Measurements from ENCODE around the gene SCGB3A1. TPM values are rescaled to one million over a fixed set of nuclear protein-coding genes. Genes with fewer than 3 reads are reported as not detected.

The SCGB3A1 gene
- total and polyA plus RNA-seq, 4 donors: 1.0 to 1.7 TPM; not detected in 2

DNA sequence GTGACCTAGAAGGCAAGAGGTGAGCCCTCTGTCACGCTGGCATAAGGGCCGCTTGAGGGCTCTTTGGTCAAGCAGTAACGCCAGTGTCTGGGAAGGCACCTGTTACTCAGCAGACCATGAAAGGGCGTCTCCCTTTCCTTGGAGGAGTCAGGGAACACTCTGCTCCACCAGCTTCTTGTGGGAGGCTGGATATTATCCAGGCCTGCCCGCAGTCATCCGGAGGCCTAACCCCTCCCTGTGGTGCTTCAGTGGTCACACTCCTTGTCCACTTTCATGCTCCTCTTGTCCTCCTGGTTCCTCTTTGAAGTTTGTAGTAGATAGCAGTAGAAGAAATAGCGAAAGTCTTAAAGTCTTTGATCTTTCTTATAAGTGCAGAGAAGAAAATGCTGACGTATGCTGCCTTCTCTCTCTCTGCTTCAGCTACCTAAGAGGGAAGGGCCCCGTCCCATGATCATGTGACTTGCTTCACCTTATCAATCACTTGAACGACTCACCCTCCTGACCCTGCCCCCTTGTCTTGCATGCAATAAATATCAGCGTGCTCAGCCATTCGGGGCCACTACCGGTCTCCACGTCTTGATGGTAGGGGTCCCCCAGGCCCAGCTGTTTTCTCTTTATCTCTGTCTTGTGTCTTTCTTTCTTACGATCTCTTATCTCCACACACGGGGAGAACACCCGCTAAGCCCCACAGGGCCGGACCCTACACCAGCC is 16.7 kb upstream of the SCGB3A1 start:
- Histone ChIP-seq H3K27me3 (ENCODE audit: control insufficient read depth, insufficient read depth, low read length) (no peaks in the 10 kb centered on the region), H3K27ac (ENCODE audit: low read depth, low read length) (no peak overlapping the region), H3K9me3 (ENCODE audit: control insufficient read depth, insufficient read depth, low read length) (no peaks in the 10 kb centered on the region), H3K36me3 (ENCODE audit: control insufficient read depth, insufficient read depth, low read length) (peaks cover 2% of the 10 kb centered on the region), H3K4me1 (ENCODE audit: control insufficient read depth, insufficient read depth, low read length) (no peaks in the 10 kb centered on the region), H3K4me3 (ENCODE audit: low read depth, low read length) (no peak overlapping the region)
- WGBS (ENCODE audit: insufficient coverage): 61% methylated on average over 13 of the region's 18 CpGs
- no peak for DNase-seq (ENCODE audit: low read depth in 4 of 6, low spot score in 6 of 6)

DNA sequence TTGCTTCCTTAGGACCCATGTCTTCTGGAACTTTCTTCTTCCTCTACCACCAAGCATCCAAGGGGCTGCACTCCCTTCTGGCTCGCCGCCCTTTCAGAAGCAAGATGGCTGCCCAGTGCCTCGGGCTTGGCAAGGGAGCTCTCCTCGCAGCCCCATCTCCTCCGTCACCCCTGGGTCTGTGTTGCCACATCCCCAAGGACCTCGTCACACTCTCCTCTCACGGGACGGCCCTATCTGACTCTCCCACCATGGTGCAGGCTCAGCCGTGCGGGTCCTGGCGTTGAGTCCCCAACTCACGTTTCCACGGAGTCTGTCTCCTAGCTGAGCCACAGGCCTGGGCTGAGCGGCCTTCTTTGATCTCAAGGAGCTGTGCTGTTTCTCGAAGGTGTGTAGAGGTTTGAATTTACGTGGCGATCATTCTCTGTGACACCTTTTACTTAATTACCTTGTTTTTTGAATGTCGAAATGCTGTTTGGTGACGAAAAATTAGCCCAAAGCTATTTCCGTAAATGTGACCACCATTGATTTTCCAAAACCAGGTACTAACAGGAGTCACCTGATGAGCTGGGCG is 15.0 kb upstream of the SCGB3A1 start:
- Histone ChIP-seq H3K4me1 (ENCODE audit: control insufficient read depth, insufficient read depth, low read length) (no peaks in the 10 kb centered on the region), H3K36me3 (ENCODE audit: control insufficient read depth, insufficient read depth, low read length) (peaks cover 2% of the 10 kb centered on the region), H3K9me3 (ENCODE audit: control insufficient read depth, insufficient read depth, low read length) (no peaks in the 10 kb centered on the region), H3K27ac (ENCODE audit: low read depth, low read length) (no peak overlapping the region), H3K4me3 (ENCODE audit: low read depth, low read length) (no peak overlapping the region), H3K27me3 (ENCODE audit: control insufficient read depth, insufficient read depth, low read length) (no peaks in the 10 kb centered on the region)
- 90% methylated on average over 20 of the region's 21 CpGs for WGBS (ENCODE audit: insufficient coverage)
- DNase-seq (ENCODE audit: low read depth in 4 of 6, low spot score in 6 of 6): no peak

- no peaks in the 10 kb centered on the region for H3K9me3 ChIP-seq (ENCODE audit: control insufficient read depth, insufficient read depth, low read length)
- H3K27ac ChIP-seq (ENCODE audit: low read depth, low read length): no peak overlapping the region
- WGBS (ENCODE audit: insufficient coverage): 68% methylated on average over 9 of the region's 11 CpGs
- peak in 2 of 6 donors; percentile 34 to 51 for DNase-seq (ENCODE audit: low read depth in 4 of 6, low spot score in 6 of 6)
- no peaks in the 10 kb centered on the region for H3K4me1 ChIP-seq (ENCODE audit: control insufficient read depth, insufficient read depth, low read length)
- no peaks in the 10 kb centered on the region for H3K36me3 ChIP-seq (ENCODE audit: control insufficient read depth, insufficient read depth, low read length)
- H3K4me3 ChIP-seq (ENCODE audit: low read depth, low read length): no peak overlapping the region
- H3K27me3 ChIP-seq (ENCODE audit: control insufficient read depth, insufficient read depth, low read length): no peaks in the 10 kb centered on the region
These were observed 14.4 kb upstream of the SCGB3A1 start for GRCh38 chr5:180605554-180606214.

DNA sequence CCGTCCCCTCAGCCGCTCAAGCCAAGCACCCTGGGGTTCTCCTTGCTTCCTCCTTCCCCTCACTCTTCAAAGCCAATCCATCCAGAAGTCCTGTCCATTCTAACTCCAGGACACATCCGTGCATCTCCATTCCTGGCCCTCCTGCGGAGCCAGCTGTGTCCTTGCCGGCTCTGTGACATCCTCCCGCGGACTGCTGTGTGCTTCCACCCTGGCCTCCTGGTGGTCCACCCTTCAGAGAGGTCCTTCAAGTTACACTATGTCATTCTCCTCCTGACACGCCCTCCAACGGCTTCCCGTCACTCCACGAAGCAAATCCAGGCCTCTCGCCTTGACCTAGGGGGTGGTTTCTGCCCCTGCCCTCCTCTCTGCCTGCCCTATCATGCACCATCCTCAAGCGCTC is 13.0 kb upstream of the SCGB3A1 start:
- Histone ChIP-seq H3K4me3 (ENCODE audit: low read depth, low read length) (no peak overlapping the region), H3K36me3 (ENCODE audit: control insufficient read depth, insufficient read depth, low read length) (no peaks in the 10 kb centered on the region), H3K27me3 (ENCODE audit: control insufficient read depth, insufficient read depth, low read length) (no peaks in the 10 kb centered on the region), H3K9me3 (ENCODE audit: control insufficient read depth, insufficient read depth, low read length) (no peaks in the 10 kb centered on the region), H3K27ac (ENCODE audit: low read depth, low read length) (no peak overlapping the region), H3K4me1 (ENCODE audit: control insufficient read depth, insufficient read depth, low read length) (no peaks in the 10 kb centered on the region)
- WGBS (ENCODE audit: insufficient coverage): 86% methylated on average over 11 of the region's 13 CpGs
- DNase-seq (ENCODE audit: low read depth in 4 of 6, low spot score in 6 of 6): no peak

- Histone ChIP-seq H3K4me1 (ENCODE audit: control insufficient read depth, insufficient read depth, low read length) (no peaks in the 10 kb centered on the region), H3K27me3 (ENCODE audit: control insufficient read depth, insufficient read depth, low read length) (no peaks in the 10 kb centered on the region), H3K36me3 (ENCODE audit: control insufficient read depth, insufficient read depth, low read length) (no peaks in the 10 kb centered on the region), H3K27ac (ENCODE audit: low read depth, low read length) (no peak overlapping the region), H3K4me3 (ENCODE audit: low read depth, low read length) (no peak overlapping the region), H3K9me3 (ENCODE audit: control insufficient read depth, insufficient read depth, low read length) (no peaks in the 10 kb centered on the region)
- DNase-seq (ENCODE audit: low read depth in 4 of 6, low spot score in 6 of 6): no peak
- WGBS (ENCODE audit: insufficient coverage): 94% methylated on average over 19 of the region's 19 CpGs
These were observed 11.8 kb upstream of the SCGB3A1 start for GRCh38 chr5:180603076-180603594.

DNA sequence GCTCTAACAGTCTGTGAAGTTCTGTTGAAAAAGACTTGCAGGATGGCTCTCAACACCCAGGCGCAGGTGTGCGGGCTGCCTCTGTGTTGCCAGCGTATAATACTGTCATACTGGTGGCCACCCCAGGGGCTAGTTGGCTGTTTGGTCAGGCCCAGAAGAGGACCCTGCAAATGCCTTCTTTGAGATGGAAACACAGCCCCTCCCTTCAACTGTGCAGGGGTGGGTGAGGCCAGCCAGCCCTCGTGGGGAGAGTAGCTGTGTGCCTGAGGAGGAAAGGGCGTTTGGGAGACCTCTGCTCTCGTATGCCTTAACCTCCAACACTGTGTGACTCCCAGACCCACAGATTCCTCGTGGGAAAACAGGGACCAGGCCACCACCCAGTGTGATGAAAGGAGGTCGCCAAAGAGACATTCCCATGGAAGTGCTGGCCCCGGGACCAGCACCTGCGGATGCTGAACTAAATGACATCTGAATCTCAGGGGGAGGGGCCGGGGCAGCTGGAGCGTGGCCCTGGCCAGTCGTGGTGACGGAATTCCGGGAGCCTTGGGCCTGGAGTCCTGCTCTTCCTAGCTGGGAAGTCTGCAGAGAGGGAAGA is 11.3 kb upstream of the SCGB3A1 start:
- Histone ChIP-seq H3K36me3 (ENCODE audit: control insufficient read depth, insufficient read depth, low read length) (no peaks in the 10 kb centered on the region), H3K4me1 (ENCODE audit: control insufficient read depth, insufficient read depth, low read length) (no peaks in the 10 kb centered on the region), H3K27ac (ENCODE audit: low read depth, low read length) (no peak overlapping the region), H3K4me3 (ENCODE audit: low read depth, low read length) (no peak overlapping the region), H3K9me3 (ENCODE audit: control insufficient read depth, insufficient read depth, low read length) (no peaks in the 10 kb centered on the region), H3K27me3 (ENCODE audit: control insufficient read depth, insufficient read depth, low read length) (no peaks in the 10 kb centered on the region)
- 74% methylated on average over 12 of the region's 15 CpGs for WGBS (ENCODE audit: insufficient coverage)
- no peak for DNase-seq (ENCODE audit: low read depth in 4 of 6, low spot score in 6 of 6)

DNA sequence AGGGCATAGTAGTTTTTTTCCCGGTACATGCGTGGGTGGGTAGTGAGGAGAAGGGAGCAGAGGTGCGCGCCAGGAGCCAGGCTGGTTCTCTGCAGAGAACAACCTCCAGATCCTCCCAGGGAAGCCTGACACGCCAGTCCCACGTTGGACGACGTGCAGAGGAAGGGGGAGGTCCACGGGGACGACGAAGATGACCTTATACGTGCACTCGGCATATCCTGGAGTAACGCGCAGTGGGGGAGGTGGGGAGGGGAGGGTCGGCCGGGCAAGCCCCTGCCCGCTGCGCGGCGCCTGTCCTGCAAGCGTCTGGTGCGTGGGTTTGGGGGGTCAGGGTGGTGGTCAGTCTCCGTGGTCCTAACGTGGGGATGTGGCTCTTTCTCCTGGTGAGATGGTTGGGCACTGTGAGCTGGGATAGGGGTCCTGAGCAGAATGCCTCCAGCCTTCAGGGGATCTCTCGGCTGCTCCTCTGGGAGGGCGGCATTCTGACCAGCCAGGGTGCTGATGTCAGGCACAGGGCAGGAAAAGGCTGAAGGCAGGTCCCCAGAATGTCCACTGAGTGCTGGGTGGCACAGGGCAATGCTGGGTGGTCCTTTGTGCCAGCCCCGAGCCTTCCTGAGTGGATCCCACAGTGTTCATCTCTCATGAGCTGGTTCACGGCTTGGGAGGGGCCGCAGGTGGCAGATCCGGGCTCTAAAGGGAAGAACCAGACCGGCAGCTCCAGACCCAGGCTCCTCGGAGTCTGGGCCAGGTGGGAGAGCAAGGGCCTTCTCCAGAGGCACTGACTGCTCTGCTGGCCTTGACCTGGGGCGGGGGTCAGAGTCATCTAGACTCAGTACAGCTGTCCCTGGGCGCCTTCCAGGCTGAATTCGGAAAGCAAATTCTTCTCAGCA is 10.5 kb upstream of the SCGB3A1 start:
- Histone ChIP-seq H3K27ac (ENCODE audit: low read depth, low read length) (no peak overlapping the region), H3K27me3 (ENCODE audit: control insufficient read depth, insufficient read depth, low read length) (no peaks in the 10 kb centered on the region), H3K4me1 (ENCODE audit: control insufficient read depth, insufficient read depth, low read length) (no peaks in the 10 kb centered on the region), H3K4me3 (ENCODE audit: low read depth, low read length) (no peak overlapping the region), H3K36me3 (ENCODE audit: control insufficient read depth, insufficient read depth, low read length) (no peaks in the 10 kb centered on the region), H3K9me3 (ENCODE audit: control insufficient read depth, insufficient read depth, low read length) (no peaks in the 10 kb centered on the region)
- no peak for DNase-seq (ENCODE audit: low read depth in 4 of 6, low spot score in 6 of 6)
- WGBS (ENCODE audit: insufficient coverage): 91% methylated on average over 36 of the region's 36 CpGs

DNA sequence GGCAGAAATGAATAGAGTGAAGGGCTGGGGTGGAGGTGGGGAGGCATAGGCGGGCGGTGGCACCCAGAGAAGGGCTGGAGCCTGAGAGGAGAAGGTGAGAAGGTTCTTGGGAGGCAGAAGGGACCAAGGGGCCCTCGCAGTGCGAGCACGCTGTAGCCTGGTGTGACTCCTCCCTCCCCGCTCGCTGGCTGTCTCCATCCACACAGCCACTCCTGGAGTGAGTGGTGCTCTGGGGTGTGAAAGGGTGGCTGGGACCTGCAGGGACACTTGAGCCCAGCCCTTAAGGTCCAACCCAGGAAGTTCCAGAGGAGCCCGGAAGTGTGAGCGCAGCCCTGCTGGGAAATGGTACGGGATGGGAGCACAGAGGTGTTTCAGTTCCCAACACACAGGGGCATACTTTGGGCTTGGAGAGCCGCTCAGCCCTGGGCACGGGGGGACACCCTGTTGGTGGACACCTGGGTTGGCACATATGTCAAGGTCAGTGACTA is 9.3 kb upstream of the SCGB3A1 start:
- Histone ChIP-seq H3K4me3 (ENCODE audit: low read depth, low read length) (no peak overlapping the region), H3K9me3 (ENCODE audit: control insufficient read depth, insufficient read depth, low read length) (no peaks in the 10 kb centered on the region), H3K4me1 (ENCODE audit: control insufficient read depth, insufficient read depth, low read length) (no peaks in the 10 kb centered on the region), H3K36me3 (ENCODE audit: control insufficient read depth, insufficient read depth, low read length) (no peaks in the 10 kb centered on the region), H3K27me3 (ENCODE audit: control insufficient read depth, insufficient read depth, low read length) (no peaks in the 10 kb centered on the region), H3K27ac (ENCODE audit: low read depth, low read length) (no peak overlapping the region)
- WGBS (ENCODE audit: insufficient coverage): 91% methylated on average over 8 of the region's 12 CpGs
- DNase-seq (ENCODE audit: low read depth in 4 of 6, low spot score in 6 of 6): no peak
